GM18499 (cell line): ENCODE measurements around the gene ANO1.
"Not testable (repeated sequence)": the region's sequence is repeated elsewhere in the genome, so short reads cannot be mapped to it uniquely, and the experiment has no call there.

Source experiments
- ATAC-seq: cut with Tn5 transposase; IDR thresholded peaks from one replicate; pipeline ENCODE4 v1.9.1; 2021; ENCODE audit warnings: moderate number of reproducible peaks; ENCODE audit not compliant: insufficient read depth, unreplicated experiment

The ANO1 gene

DNA sequence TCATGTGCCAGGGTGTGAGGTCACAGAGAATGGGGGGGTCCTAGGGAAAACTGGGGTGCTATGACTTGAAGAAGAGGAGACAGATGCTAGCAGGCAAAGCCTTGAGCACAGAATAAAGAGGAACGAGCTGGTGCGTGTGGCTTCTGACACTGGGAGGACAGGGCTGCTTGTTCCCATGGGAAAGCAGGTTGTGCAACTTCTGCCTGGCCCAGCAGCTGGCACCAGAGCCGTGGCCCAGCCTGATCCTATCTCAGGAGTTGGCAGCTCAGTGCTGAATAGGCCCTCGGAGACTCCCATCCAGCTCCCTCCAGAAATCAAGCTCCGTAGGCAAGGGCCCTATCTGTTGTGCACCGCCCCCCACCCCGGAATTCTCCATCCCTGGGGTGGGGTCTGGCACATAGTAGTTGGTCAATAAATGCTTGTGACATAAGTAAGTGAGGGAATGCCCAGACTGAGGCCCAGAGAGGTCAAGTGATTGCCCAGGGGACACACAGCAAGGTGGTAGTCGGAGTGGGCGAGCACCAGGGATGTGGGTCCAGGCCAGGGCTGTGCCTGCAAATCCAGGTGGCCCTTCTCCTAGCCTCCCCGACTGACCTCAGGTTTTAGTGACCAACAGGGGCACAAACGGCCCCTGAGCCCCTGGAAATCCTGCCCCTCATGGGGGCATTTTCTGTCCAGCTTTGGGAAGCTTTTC lies 105.5 kb downstream of the ANO1 start:
- no peak for ATAC-seq

DNA sequence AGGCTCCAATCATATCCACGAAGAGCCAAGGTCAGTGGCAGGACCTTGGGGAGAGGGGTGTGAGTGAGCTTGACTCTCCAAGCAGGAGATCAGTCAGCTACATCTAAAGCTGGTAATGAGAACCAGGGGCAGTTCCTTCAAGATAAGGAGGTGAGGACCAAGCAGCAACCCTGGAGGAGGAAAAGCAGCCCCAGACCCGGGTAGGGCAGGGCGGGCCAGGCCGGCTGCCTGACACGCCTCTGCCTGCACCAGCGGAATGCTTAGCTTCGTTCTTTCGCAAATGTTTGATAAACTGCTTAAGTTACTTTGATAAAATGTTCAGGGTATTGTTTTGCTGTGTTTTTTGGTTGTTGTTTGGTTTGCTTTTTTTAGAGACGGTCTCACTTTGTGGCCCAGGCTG lies 106.3 kb downstream of the ANO1 start:
- no peak for ATAC-seq

- ATAC-seq = no peak
Observed at GRCh38 chr11:70185348-70186055, 107.4 kb downstream of the ANO1 start.

DNA sequence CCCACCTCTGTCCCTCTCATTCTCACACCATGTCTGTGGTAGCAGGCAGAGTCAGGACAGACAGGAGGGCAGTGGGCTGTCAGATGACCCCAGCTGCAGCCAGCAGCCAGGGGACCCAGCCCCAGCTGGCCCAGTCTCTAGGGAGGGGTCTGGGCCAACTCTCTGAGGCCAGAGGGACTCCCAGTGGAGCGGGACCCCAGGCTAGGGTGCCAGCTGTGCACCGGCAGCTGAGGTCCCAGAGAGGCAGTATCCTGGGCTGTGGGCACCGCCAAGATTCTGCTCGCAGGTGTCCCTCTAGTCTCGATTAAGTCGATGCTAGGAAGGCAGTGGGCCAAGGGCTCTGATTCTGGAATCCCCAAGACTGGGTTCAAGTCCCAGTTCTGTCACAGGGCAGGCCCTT lies 108.3 kb downstream of the ANO1 start:
- ATAC-seq = no peak

- ATAC-seq = no peak
Observed at GRCh38 chr11:70186936-70187335, 108.8 kb downstream of the ANO1 start.

DNA sequence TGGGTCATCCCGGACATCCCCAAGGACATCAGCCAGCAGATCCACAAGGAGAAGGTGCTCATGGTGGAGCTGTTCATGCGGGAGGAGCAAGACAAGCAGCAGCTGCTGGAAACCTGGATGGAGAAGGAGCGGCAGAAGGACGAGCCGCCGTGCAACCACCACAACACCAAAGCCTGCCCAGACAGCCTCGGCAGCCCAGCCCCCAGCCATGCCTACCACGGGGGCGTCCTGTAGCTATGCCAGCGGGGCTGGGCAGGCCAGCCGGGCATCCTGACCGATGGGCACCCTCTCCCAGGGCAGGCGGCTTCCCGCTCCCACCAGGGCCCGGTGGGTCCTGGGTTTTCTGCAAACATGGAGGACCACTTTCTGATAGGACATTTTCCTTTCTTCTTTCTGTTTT lies 109.7 kb downstream of the ANO1 start:
- no peak for ATAC-seq

- ATAC-seq = no peak
Observed at GRCh38 chr11:70189622-70190021, 111.5 kb downstream of the ANO1 start.

- no peak for ATAC-seq
Observed at GRCh38 chr11:70191495-70192140, 113.5 kb downstream of the ANO1 start.

DNA sequence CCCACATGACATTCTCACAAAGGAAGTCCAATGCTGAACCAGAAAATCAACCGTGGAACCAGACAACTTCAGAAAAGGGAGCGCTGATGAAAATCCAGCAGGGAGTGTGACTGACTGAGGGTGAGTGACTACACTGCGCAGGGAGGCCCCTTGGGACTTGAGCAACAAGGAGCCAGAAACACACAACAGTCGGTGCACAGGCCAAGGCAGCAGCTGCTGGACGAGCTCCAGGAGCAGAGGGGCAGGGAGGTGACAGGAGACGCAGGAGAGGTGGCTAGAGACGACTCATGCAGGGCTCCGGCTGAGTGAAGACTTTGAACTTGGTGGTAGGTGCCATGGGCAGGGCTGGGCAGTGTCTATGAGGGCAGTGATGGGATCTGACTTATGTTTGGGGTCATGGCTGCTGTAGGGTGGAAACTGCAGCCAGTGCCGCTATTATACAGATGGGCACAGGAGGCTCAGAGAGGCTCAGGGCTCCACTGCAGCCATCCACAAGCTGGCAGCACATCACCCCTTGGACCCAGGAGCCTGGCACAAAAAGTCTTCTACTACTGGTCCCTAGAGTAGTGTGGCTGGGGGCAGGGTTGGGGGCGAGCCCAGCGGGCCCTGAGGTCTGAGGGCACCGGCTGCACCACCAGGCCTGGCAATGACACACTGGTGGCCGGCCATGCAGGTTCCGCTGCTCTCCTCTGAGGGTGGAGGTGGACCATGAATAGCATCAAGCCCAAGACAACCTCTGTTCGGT lies 114.7 kb downstream of the ANO1 start:
- ATAC-seq = no peak

GRCh38 chr11:70193411-70194292 lies 115.5 kb downstream of the ANO1 start:
- ATAC-seq = no peak

DNA sequence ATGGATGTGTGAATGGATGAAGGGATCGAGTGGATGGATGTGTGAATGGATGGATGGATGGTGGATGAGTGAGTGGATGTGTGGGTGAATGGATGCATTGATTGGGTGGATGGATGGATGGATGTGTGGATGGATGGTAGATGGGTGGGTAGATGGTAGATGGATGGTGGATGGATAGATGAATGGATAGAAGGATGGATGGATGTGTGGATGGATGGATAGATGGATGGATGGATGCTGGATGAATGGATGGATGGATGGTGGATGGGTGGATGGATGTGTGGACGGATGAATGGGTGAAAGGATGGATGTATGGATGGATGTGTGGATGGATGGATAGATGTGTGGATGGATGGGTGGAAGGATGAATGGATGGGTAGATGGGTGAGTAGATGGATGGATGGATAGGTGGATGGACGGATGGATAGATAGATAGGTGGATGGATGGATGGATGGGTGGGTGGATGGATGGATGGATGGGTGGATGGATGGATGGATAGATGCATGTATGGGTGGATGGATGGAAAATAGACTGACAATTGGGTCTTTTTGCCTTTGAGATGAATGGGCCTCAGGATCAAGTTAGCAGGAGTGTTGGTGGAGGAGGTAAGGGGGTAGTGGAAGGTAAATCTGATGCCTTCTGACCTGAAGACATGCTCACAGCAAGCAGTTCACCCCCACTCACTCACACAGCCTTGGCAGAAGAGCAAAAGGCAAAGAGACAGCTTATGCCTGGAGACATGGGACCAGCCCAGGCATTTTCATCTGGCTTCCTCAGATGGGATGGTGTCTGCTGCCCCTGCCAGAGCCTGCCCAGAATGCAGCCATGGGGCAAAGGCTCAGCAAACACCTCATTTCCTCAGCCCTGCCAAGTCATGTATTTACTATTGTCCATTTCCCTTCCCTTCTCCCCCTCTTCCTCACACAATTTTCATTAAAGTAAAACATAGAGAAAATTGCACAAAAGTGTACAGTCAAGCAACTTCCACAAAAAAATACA lies 117.0 kb downstream of the ANO1 start:
- no peak for ATAC-seq

- ATAC-seq = no peak
Observed at GRCh38 chr11:70200212-70200844, 122.2 kb downstream of the ANO1 start.

DNA sequence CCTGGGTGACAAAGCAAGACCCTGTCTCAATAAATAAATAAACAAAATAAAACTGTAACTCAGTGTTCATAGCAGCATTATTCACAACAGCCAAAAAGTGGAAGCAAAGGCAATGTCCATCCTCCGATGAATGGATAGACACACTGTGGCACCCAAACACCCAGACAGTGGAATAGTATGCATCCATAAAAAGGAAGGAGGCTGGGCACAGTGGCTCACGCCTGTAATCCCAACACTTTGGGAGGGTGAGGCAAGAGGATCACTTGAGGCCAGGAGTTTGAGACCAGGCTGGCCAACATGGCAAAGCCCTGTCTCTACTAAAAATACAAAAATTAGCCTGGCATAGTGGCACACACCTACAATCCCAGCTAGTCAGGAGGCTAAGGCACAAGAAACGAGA lies 122.9 kb downstream of the ANO1 start:
- not testable (repeated sequence) for ATAC-seq

- ATAC-seq = no peak
Observed at GRCh38 chr11:70201882-70202861, 124.1 kb downstream of the ANO1 start.

DNA sequence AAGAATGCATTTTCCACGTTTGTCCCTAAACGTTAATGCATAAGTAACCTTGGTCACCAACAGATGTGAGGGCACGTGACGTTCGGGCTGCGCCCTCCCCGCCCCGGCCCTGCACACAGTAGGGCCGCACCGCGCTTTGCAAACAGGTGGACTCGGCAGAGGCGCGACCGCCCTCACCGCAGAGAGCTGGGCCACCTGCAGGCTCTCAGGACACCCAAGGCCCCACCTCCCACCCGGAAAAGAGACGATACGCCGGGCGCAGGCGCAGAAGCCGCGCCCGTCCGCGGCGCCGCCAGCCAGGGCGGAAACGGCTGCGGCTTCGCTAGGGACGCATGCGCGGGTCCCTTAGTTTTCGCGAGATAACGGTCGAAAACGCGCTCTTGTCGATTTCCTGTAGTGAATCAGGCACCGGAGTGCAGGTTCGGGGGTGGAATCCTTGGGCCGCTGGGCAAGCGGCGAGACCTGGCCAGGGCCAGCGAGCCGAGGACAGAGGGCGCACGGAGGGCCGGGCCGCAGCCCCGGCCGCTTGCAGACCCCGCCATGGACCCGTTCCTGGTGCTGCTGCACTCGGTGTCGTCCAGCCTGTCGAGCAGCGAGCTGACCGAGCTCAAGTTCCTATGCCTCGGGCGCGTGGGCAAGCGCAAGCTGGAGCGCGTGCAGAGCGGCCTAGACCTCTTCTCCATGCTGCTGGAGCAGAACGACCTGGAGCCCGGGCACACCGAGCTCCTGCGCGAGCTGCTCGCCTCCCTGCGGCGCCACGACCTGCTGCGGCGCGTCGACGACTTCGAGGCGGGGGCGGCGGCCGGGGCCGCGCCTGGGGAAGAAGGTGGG lies 125.0 kb downstream of the ANO1 start, which contains the start of gene FADD:
Gene FADD (plus strand): TSS at position 377 of the 831 bp plus-strand sequence. CDS start 164 bp downstream, at position 541.
- ATAC-seq = peak; percentile 57
